HG03432 (cell line): Measurements from ENCODE around the gene IRF3.
"Not testable (repeated sequence)": the region's sequence is repeated elsewhere in the genome, so short reads cannot be mapped to it uniquely, and the experiment has no call there.

Experiments
- ATAC-seq: cut with Tn5 transposase; IDR thresholded peaks from one replicate; pipeline ENCODE4 v1.9.1; 2021; ENCODE audit warnings: mild to moderate bottlenecking, moderate library complexity; ENCODE audit not compliant: unreplicated experiment

IRF3 gene

GRCh38 chr19:49626226-49626625 lies 39.4 kb downstream of the IRF3 start:
- no peak for ATAC-seq

- ATAC-seq = no peak
These were observed 40.4 kb downstream of the IRF3 start for GRCh38 chr19:49624967-49625910.

GRCh38 chr19:49617860-49618259 lies 47.8 kb downstream of the IRF3 start:
- not testable (repeated sequence) for ATAC-seq

GRCh38 chr19:49616945-49617344 lies 48.7 kb downstream of the IRF3 start:
- no peak for ATAC-seq

DNA sequence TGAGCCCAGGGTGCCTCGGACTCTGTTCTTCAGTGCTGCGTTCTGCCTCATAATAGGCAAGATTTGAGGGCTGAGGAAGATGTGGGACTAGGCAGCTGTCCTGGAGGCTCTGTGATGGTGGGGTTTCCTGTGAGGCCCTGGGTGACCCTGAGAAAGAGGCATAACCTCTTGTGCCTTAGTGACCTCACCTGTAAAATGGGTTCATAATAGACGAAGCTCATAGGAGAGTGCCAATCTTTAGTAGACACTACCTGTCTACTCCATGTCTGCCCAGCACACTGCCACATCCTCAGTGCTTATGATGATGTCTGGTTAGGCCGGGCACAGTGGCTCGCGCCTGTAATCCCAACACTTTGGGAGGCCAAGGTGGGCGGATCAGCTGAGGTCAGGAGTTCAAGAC lies 49.1 kb downstream of the IRF3 start:
- no peak for ATAC-seq

DNA sequence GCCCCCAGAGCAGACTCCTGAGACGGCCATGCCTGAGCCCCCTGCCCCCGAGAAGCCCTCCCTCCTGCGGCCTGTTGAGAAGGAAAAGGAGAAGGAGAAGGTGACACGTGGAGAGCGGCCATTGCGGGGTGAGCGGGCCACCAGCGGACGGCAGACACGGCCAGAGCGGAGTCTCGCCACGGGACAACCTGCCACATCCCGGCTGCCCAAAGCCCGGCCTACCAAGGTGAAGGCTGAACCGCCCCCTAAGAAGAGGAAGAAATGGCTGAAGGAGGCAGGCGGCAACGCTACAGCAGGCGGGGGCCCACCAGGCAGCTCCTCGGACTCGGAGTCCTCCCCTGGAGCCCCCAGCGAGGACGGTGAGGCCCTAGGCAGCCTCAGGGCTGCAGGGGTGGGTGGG lies 49.8 kb downstream of the IRF3 start:
- ATAC-seq = no peak

DNA sequence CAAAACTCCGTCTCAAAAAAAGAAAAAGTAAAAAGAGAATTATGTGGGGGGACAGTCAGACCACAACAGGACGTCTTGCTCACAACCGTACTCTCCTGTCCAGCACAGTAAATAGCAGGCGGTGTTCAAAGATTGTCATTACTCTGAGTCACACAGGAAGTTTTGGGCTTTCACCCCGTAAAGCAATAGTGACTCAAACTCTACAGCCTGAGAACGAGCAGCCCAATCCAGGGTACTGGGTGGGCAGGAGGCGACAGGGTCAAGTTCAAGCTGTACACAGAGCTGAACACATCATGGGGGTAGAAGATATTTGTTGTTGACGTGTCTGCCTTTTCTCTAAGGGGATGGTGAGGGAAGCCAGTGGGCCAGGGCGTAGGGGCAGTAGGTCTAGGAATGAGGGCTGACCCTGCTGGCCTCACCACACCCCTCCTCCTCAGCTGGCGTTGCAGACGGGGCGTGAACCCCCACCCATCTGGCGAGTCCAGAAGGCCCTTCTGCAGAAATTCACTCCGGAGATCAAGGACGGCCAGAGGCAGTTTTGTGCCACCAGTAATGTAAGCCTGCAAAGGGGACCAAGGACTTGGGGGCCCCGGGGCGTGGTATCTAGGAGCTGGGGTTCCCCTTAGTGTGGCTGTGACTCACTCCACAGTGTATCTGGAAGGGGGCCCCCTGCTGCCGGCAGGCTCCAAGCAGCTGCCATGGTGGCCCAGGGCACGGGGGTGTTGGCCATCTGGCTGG lies 51.4 kb downstream of the IRF3 start:
- ATAC-seq = no peak

DNA sequence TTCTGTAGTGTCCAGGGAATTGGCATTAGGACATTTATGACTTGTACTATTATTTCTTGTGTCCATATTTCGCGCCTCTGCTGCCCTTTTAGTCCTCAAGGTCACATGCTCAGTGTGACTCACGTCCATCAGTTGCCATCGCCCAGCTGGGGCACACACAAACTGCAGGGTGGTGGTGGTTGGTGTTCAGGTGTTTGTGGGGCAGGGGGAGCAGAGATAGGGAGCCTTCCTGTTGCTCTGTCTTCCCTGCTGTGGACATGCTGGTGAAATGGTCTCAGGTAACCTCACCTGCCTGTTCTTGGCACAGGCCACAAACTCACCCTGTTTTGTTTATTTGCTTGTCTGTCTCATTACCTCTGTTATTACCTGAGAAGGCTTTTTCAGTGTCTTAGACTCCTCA lies 52.3 kb downstream of the IRF3 start:
- no peak for ATAC-seq
